ENCODE data around the gene KLHL29.

Gene KLHL29

GRCh38 chr2:23508066-23508390, 123.0 kb downstream of the KLHL29 start:
- TF ChIP-seq REST (IDR thresholded peaks at IDR 0.05; ENCODE audit: insufficient read depth in 1 of 2, low read depth in 2 of 2, low read length in 2 of 2) = no peak
- no peak for TF ChIP-seq TAF1 (IDR thresholded peaks at IDR 0.05; ENCODE audit: borderline replicate concordance, insufficient read depth, low read length)

DNA sequence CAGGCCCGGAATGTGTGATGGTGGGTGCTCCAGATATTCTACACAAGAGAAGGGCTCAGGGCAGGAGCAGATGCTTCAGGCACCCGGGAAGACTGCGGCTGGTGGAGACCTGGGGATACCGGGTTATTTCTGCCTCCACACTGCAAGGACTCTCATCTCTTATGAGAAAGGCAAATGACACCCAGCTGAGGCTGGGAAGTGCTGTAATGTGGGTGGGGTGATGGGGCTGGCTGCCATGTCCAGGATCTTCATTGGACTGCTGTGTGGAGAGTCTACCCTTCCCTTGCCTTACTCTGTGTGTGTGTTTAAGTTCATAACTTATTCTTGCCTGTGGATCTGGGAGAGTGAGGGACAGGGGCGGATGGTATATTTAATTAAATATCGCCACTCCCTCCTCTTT, 124.1 kb downstream of the KLHL29 start:
- no peak for TF ChIP-seq SIN3A (IDR thresholded peaks at IDR 0.05; ENCODE audit: borderline replicate concordance, insufficient read depth, low read length)
- TF ChIP-seq FOXP2 (optimal IDR thresholded peaks at IDR 0.05; ENCODE audit: borderline replicate concordance, extremely low read depth, extremely low read length, insufficient read depth) = no peak
- TF ChIP-seq TAF1 (IDR thresholded peaks at IDR 0.05; ENCODE audit: borderline replicate concordance, insufficient read depth, low read length) = no peak

DNA sequence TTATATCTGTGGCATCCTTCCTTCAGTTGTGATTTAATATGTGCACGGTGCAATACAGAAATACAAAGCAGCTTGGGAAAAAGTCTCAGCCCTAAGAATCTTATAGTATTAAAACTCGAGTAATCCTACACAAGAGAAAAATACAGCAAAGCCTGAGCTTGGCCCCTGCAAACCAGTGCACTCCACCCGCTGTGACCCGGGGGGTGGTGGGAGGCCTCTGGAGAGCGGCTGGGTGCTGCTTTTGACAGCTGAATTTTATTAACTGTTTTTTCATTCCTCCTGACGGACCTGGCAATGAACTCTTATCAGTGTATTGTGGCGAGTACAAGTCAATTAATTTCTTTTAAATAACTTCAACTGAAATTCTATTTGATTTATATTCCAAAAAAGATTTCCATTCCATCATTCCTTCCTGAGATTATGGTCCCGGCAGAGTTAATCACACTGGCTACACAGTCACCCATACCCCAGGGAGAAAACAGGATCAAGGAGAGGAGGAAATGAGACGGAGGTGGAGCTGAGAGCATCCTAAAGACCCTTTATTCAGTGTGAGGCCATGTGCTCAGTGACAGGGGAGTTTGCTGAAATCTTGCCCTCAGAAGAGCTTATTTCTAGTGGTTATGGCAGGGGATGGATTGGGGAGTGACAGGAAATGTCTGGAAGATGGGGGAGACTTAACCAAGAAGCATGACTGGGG, 124.8 kb downstream of the KLHL29 start:
- TF ChIP-seq POLR2AphosphoS5 (IDR thresholded peaks at IDR 0.05; ENCODE audit: low read depth, low read length) (no peak), FOXP2 (optimal IDR thresholded peaks at IDR 0.05; ENCODE audit: borderline replicate concordance, extremely low read depth, extremely low read length, insufficient read depth) (no peak), REST (IDR thresholded peaks at IDR 0.05; ENCODE audit: insufficient read depth in 1 of 2, low read depth in 2 of 2, low read length in 2 of 2) (no peak), TAF1 (IDR thresholded peaks at IDR 0.05; ENCODE audit: borderline replicate concordance, insufficient read depth, low read length) (no peak), SIN3A (IDR thresholded peaks at IDR 0.05; ENCODE audit: borderline replicate concordance, insufficient read depth, low read length) (no peak)

- TF ChIP-seq FOXP2 (optimal IDR thresholded peaks at IDR 0.05; ENCODE audit: borderline replicate concordance, extremely low read depth, extremely low read length, insufficient read depth) (no peak), POLR2AphosphoS5 (IDR thresholded peaks at IDR 0.05; ENCODE audit: low read depth, low read length) (no peak), SIN3A (IDR thresholded peaks at IDR 0.05; ENCODE audit: borderline replicate concordance, insufficient read depth, low read length) (no peak)
These were observed 125.5 kb downstream of the KLHL29 start for GRCh38 chr2:23510471-23510870.

GRCh38 chr2:23512778-23513177, 127.8 kb downstream of the KLHL29 start:
- no peak for TF ChIP-seq TAF1 (IDR thresholded peaks at IDR 0.05; ENCODE audit: borderline replicate concordance, insufficient read depth, low read length)
- TF ChIP-seq REST (IDR thresholded peaks at IDR 0.05; ENCODE audit: insufficient read depth in 1 of 2, low read depth in 2 of 2, low read length in 2 of 2) = no peak
- TF ChIP-seq POLR2AphosphoS5 (IDR thresholded peaks at IDR 0.05; ENCODE audit: low read depth, low read length) = no peak
- TF ChIP-seq FOXP2 (optimal IDR thresholded peaks at IDR 0.05; ENCODE audit: borderline replicate concordance, extremely low read depth, extremely low read length, insufficient read depth) = no peak
- no peak for TF ChIP-seq SIN3A (IDR thresholded peaks at IDR 0.05; ENCODE audit: borderline replicate concordance, insufficient read depth, low read length)

DNA sequence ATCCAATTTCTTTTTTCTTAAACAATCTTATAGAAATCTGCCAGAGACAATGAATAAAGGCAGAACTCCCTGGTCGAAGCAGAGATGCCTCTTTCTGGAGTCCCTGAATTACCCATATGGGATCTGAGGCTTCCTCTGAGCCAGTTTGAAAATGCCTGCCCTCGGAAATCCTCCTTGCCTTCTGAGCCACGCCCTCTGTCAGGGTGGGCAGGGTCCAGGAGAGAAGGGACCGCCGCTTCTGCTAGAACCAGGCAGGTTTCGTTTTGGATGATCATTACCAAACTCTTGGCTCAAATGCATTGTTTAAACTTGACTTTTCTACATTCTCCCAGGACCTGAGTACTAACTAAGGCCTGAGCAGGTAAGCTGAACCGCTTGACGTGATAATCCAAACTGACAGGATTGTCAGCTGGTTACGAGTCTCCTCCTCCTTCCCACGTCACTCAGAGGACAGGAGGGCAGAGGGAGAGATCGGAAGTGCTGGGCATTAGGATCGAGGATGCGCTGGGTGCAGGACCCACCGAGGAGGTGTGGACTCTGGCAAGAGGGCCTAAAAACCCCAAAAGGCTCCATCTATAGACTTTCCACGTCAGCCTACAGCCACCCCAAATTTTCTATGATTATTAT, 128.4 kb downstream of the KLHL29 start:
- TF ChIP-seq REST (IDR thresholded peaks at IDR 0.05; ENCODE audit: insufficient read depth in 1 of 2, low read depth in 2 of 2, low read length in 2 of 2) = no peak
- TF ChIP-seq FOXP2 (optimal IDR thresholded peaks at IDR 0.05; ENCODE audit: borderline replicate concordance, extremely low read depth, extremely low read length, insufficient read depth) = no peak
- TF ChIP-seq SIN3A (IDR thresholded peaks at IDR 0.05; ENCODE audit: borderline replicate concordance, insufficient read depth, low read length) = no peak
- TF ChIP-seq TAF1 (IDR thresholded peaks at IDR 0.05; ENCODE audit: borderline replicate concordance, insufficient read depth, low read length) = no peak
- TF ChIP-seq POLR2AphosphoS5 (IDR thresholded peaks at IDR 0.05; ENCODE audit: low read depth, low read length) = no peak
